Astrocyte of the cerebellum (primary cell): ENCODE measurements around the gene TANC1.

Experiments used
- DNase-seq: peaks from one replicate; pipeline ENCODE4 v3.0.0-alpha.2; 2011; ENCODE audit warnings: low read depth
- H3K4me3 ChIP-seq: 2 replicates; pipeline ENCODE4 v1.5.1; 2011; ENCODE audit warnings: mild to moderate bottlenecking, low read depth, low read length, moderate library complexity
- CTCF ChIP-seq: IDR thresholded peaks from 2 replicates; pipeline ENCODE4 v1.5.1; 2012; ENCODE audit warnings: low read length, low read depth, moderate library complexity, mild to moderate bottlenecking; ENCODE audit errors: missing control alignments
- in situ Hi-C: cut with HindIII; loops from 2 replicates; pipeline ENCODE4 v1.10.0; 2017; ENCODE audit warnings: low sequenced_read_pairs

TANC1 gene

GRCh38 chr2:159243529-159243928, 275.1 kb downstream of the TANC1 start:
- no peak for DNase-seq
- no peak for TF ChIP-seq CTCF
- in situ Hi-C loops = no loop called here
- H3K4me3 ChIP-seq = no peak overlapping the region

- in situ Hi-C loops = no loop called here
- TF ChIP-seq CTCF = no peak
- no peak for DNase-seq
- H3K4me3 ChIP-seq = no peak overlapping the region
These were observed 278.0 kb downstream of the TANC1 start for GRCh38 chr2:159246325-159246988.

- DNase-seq = no peak
- in situ Hi-C loops = no loop called here
- no peak for TF ChIP-seq CTCF
These were observed 281.7 kb downstream of the TANC1 start for GRCh38 chr2:159249990-159250715.

GRCh38 chr2:159251296-159252173, 283.1 kb downstream of the TANC1 start:
- H3K4me3 ChIP-seq = no peak overlapping the region
- in situ Hi-C loops = no loop called here
- DNase-seq = no peak
- no peak for TF ChIP-seq CTCF

More at GRCh38 chr2:159249990-159250715, 281.7 kb downstream of the TANC1 start:
- no peak overlapping the region for H3K4me3 ChIP-seq

GRCh38 chr2:159252905-159253304, 284.5 kb downstream of the TANC1 start:
- H3K4me3 ChIP-seq = no peak overlapping the region
- no peak for TF ChIP-seq CTCF
- in situ Hi-C loops = no loop called here
- DNase-seq = no peak

- no peak for DNase-seq
- no peak for TF ChIP-seq CTCF
- H3K4me3 ChIP-seq = no peak overlapping the region
- in situ Hi-C loops = no loop called here
These were observed 287.7 kb downstream of the TANC1 start for GRCh38 chr2:159256159-159256558.
